Heart left ventricle (tissue), 13 donors: ENCODE measurements around the gene STIP1.

Experiments
- POLR2A ChIP-seq, 2 donors: fragments of 450-650 bp; IDR thresholded peaks; one replicate each; pipeline ENCODE4 v1.6.1; 2017; ENCODE audit warnings: antibody characterized with exemption in 2 of 2, mild to moderate bottlenecking in 2 of 2, moderate library complexity in 2 of 2
- TF ChIP-seq, protein P1 (sequence below), 12 donors: fragments of 200-600 bp; sonication (generic) in 4 of 12; IDR thresholded peaks; one replicate each; pipeline versions ENCODE4 v1.5.0 to v1.8.0; 2018 to 2022; ENCODE audit warnings: antibody characterized with exemption in 12 of 12, mild to moderate bottlenecking in 5 of 12
- donor health status: ischemic (EF 13 %, LVEDD 7.1; RV severe dilation, severe dysfunction).
- donor health status: DM: no; HTN: yes; CAD: no.
- donor health status: DM: no; HTN: no; CAD: no.
- donor health status: ischemic (EF 25% LVEDD 6.9; RV normal size, moderate dysfunction).
- donor health status: ischemic (EF 25% LVEDD 5.7; RV mildly dilated, moderate dysfunction).
- donor health status: ischemic (EF 35%, LVEDD 5.7; RV mildly dilated, moderate dysfunction).
- donor health status: nonischemic (EF 11% LVEDD 7.7; RV severe dilation, severe dysfunction).
- donor health status: DM: yes; HTN: yes; CAD: no.
- donor health status: PGD.
- donor health status: ischemic (EF 29% LVEDD 5.4; RV normal size, mild dysfunction).
- donor health status: nonischemic (EF 23%, LVEDD 6.1; RV moderate dilation, normal function).

GRCh38 chr11:64252003-64252872 is 66.3 kb downstream of the STIP1 start:
- TF ChIP-seq, protein P1, sequence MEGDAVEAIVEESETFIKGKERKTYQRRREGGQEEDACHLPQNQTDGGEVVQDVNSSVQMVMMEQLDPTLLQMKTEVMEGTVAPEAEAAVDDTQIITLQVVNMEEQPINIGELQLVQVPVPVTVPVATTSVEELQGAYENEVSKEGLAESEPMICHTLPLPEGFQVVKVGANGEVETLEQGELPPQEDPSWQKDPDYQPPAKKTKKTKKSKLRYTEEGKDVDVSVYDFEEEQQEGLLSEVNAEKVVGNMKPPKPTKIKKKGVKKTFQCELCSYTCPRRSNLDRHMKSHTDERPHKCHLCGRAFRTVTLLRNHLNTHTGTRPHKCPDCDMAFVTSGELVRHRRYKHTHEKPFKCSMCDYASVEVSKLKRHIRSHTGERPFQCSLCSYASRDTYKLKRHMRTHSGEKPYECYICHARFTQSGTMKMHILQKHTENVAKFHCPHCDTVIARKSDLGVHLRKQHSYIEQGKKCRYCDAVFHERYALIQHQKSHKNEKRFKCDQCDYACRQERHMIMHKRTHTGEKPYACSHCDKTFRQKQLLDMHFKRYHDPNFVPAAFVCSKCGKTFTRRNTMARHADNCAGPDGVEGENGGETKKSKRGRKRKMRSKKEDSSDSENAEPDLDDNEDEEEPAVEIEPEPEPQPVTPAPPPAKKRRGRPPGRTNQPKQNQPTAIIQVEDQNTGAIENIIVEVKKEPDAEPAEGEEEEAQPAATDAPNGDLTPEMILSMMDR (IDR thresholded peaks at IDR 0.05), result peak in 4 of 12 donors; percentile 11 to 31 (median 17)
- no peak for TF ChIP-seq POLR2A (IDR thresholded peaks at IDR 0.05)
